Left renal cortex interstitium (tissue), 4 donors: ENCODE data around the gene LKAAEAR1. TPM values are rescaled to one million over a fixed set of nuclear protein-coding genes. Genes with fewer than 3 reads are reported as not detected.

Source experiments
- DNase-seq, 4 donors: peaks; one replicate each; pipeline ENCODE4 v3.0.0-alpha.2; 2013; ENCODE audit warnings: low read depth in 4 of 4, low spot score in 2 of 4, missing footprints in 1 of 4
- polyA plus RNA-seq, 4 donors: library from polyadenylated mRNA; unstranded; fragments of 120-200 nt; gene quantifications; one replicate each; pipeline ENCODE4 v1.2.1, GENCODE V29; 2013; ENCODE audit not compliant: insufficient read length in 4 of 4

LKAAEAR1 gene
- polyA plus RNA-seq, 4 donors: 0.27 to 0.29 TPM; not detected in 2

DNA sequence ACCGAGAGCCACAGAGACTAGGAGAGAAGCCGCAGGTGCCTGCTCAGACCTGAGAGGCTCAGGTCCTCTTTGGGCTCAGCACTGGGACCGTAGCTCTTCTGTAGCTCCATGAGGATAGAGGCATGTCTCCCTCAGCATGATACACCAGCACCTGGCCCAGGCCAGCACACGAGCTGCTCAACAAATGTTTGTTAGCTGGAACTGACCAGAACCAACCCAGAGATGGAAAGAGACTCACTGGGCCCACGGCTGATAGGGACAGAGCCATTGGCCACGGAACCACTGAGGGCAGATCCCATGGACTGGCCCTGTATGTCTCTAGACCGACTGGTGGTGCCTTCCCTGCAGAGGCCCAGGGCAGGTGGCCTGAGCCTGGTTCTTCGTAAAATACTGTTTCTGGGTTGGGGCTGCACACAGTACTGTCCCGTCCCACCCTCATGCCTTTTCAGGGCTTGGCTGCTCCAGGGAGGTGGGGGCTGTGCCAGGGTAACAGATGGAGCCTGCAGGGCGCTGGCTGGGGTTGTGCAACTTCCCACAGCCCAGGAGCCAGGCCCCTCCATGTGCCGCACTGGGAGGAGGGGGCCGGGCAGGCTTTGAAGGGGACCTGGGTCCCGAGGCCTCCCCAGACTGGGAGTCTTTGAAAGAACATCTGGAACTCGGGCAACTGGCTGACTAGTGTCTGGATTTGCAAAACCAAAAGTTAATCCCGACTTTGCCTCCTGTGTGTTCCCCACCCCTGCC lies 43.0 kb downstream of the LKAAEAR1 start:
- no peak for DNase-seq

DNA sequence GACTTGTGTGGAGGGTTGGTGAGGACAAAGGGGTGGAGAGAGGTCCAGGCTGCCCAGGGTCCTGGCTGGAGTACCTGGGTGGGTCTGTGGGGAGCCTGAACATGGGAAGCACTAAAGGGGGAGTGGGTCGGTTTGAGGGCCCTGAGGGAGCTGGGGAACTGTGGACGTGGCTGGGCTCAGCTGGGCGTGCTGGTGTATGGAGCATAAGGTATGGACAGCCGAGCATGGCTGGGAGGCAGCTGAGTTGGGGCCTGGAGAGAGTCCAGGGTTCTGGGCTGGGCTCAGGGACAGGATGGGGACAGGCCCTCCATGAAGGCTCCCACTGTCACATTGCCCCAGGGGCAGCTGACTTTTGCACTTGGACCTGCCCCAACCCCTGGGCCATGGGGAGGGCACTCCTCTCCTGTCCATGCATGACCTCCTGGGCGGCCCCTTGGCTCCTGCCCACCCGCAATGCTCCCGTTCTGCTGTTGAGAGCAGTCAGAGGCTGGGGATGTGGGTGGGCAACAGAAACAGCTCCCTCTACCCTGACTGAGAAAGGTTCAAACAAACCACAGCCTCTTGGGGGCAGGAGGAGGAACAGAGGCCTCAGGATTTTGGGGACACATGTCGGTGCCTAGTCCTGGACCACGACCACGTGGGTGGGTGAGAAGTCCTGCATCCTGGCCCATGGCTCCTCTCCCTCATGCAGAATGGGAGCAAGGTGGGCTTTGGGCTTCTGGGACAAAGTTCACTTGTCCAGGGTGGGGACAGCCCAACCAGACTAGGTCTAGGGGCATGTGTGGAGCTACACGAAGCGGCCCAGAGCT lies 43.8 kb downstream of the LKAAEAR1 start:
- no peak for DNase-seq

- no peak for DNase-seq
These were observed 44.7 kb downstream of the LKAAEAR1 start for GRCh38 chr20:64039293-64040160.

- DNase-seq: peak in 1 of 4 donors; percentile 73
These were observed 45.5 kb downstream of the LKAAEAR1 start for GRCh38 chr20:64038565-64039292.

DNA sequence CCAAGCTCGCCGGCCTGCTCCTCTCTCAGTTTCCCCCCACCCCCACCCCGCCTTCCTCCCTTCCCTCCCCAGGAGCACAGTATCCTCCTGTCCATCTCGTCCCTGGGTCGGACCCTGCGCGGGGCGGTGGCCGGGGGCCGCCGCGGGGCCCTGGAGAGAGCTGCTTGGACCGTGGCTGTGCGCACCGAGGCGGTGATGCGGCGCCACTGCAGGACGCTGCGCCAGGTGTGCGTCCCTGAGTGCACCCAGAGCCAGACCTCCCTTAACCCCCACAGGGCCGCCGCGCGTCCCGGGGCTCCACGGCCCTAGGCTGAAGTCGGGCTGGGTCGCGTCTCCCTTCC lies 46.0 kb downstream of the LKAAEAR1 start:
- no peak for DNase-seq

GRCh38 chr20:64037498-64038213 lies 46.5 kb downstream of the LKAAEAR1 start:
- no peak for DNase-seq

GRCh38 chr20:64037199-64037497 lies 47.0 kb downstream of the LKAAEAR1 start:
- DNase-seq: no peak

GRCh38 chr20:64036346-64037198 lies 47.6 kb downstream of the LKAAEAR1 start:
- DNase-seq: no peak

DNA sequence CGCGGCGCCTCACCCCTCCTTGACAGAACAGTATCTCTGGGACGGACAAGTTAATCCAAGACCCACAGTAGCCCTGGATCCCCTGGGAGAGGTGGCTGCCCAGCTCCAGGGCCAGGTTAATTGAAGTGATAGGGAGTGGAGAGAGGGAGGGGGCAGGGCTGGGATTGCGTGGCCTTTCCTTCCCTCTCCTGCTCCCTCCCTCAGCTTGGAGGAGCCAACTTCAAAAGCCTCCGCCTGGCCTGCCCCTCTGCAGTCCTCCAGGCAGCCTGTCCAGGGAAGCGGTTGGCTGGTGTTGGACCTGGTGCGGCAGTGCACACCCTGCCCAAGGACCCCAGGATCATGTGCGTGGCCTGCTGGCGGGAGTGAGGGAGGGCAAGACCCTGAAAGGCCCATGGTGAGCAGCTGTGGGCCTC lies 48.3 kb downstream of the LKAAEAR1 start, which contains the start of gene C20orf204:
C20orf204 (plus strand) TSS at position 250 of the 413 bp plus-strand sequence; CDS start at position 392, 142 bp downstream.
- DNase-seq: no peak

DNA sequence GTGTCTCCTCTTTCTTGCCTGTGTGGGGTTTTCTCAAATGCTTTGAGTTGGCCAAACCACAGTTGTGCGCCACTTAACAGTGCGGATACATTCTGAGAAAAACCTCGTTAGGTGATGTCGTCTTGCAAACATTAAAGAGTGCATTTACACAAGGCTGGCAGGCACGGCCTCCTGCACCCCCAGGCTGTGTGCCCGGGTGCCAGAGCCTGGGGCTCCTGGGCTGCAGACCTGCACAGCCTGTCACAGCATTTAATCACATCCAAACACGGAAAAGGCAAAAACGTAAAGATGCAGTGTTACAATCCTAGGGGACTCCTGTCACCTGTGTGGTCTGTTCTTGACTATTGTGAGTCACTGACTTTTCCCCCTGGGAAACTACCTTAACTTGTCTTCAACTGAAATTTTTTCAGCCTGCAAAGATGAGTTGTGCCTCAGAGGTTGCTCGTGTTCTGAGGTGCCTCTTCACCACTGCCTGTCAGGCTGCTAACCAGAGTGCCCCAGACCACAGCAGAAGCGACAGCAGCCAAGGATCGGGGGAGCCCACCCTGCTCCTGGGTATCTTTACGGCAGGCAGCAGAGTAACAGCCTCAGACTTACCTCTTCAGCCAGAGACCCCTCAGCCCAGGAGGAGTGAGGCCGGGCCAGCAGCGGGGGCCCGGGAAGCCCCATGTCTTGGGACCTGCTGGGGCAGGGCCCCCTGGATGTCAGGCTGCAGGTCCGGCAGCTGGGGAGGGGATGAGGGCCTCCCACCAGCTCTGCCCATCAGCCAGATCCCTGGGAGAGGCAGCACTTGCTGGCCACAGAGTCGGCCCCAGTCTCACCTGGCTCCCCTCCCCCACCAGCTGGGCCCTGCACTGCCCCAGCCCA lies 48.9 kb downstream of the LKAAEAR1 start:
- no peak for DNase-seq

- no peak for DNase-seq
These were observed 50.2 kb downstream of the LKAAEAR1 start for GRCh38 chr20:64033981-64034493.

Other genes starting within 250 kb of the LKAAEAR1 start
- gene ABHD16B, start 222.9 kb downstream of the LKAAEAR1 start, polyA plus RNA-seq: not detected
- gene TPD52L2, start 219.1 kb downstream of the LKAAEAR1 start, polyA plus RNA-seq: 10 to 100 TPM; 82.9 to 96.6 (median 95.2) TPM
- gene DNAJC5, start 189.3 kb downstream of the LKAAEAR1 start, polyA plus RNA-seq: 10 to 100 TPM; 26.5 to 38.5 (median 32.2) TPM
- 10 to 100 TPM; 36.6 to 76.7 (median 57.0) TPM for gene UCKL1, start 128.0 kb downstream of the LKAAEAR1 start, polyA plus RNA-seq
- gene ZNF512B, start 114.5 kb downstream of the LKAAEAR1 start, polyA plus RNA-seq: 10 to 100 TPM; 21.4 to 36.0 (median 29.4) TPM
- 10 to 100 TPM in 2 of 4 donors, 1 to 10 TPM in 2; 6.8 to 14.2 (median 9.6) TPM for gene SAMD10, start 104.8 kb downstream of the LKAAEAR1 start, polyA plus RNA-seq
- 10 to 100 TPM; 86.0 to 95.4 (median 92.7) TPM for gene PRPF6, start 103.3 kb downstream of the LKAAEAR1 start, polyA plus RNA-seq
- 1 to 10 TPM in 3 of 4 donors, under 1 TPM in 1; 0.35 to 1.8 (median 1.4) TPM for gene C20orf204, start 48.2 kb downstream of the LKAAEAR1 start, polyA plus RNA-seq
- 10 to 100 TPM in 3 of 4 donors, 1 to 10 TPM in 1; 7.1 to 17.0 (median 12.6) TPM for gene SOX18, start 34.8 kb downstream of the LKAAEAR1 start, polyA plus RNA-seq
- 10 to 100 TPM; 69.8 to 99.8 (median 96.4) TPM for gene TCEA2, start 21.2 kb downstream of the LKAAEAR1 start, polyA plus RNA-seq
- gene RGS19, start 4.9 kb downstream of the LKAAEAR1 start, polyA plus RNA-seq: 1 to 10 TPM; 5.7 to 8.3 (median 7.1) TPM
- 1 to 10 TPM in 3 of 4 donors, under 1 TPM in 1; 0.85 to 1.4 (median 1.2) TPM for gene OPRL1, start 4.3 kb downstream of the LKAAEAR1 start, polyA plus RNA-seq
- not detected for gene NPBWR2, start 23.2 kb upstream of the LKAAEAR1 start, polyA plus RNA-seq
- gene MYT1, start 80.1 kb upstream of the LKAAEAR1 start, polyA plus RNA-seq: under 1 TPM; 0.21 to 0.76 (median 0.44) TPM
- 100 to 1,000 TPM; 128 to 206 (median 158) TPM for gene PCMTD2, start 171.3 kb upstream of the LKAAEAR1 start, polyA plus RNA-seq